ENCODE measurements around the gene C21orf58. TPM values are rescaled to one million over a fixed set of nuclear protein-coding genes. Genes with fewer than 3 reads are reported as not detected.

C21orf58 gene
- total RNA-seq, 1 experiment from 2014 or later: 35.1 TPM

DNA sequence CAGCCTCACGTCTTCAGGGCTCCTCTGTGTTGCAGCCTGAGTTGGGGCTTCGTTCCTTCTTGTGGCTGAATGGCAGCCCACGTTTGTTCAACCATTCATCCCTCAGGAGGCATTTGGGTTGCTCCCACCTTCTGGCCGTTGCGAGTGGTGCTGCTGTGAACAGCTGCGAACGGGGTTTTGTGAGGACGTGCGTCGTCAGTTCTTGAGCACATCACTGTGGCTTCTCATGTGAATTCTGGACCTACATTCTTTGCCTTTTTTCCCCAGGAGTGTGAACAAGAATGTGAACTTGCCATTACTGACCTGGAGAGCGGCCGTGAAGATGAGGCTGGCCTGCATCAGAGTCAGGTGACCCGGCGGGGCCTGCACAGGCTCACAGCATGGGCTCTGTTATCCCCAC, 22.2 kb upstream of the C21orf58 start:
- Mint-ChIP-seq H3K27me3 (ENCODE audit: low read depth) (no peaks in the 10 kb centered on the region), H3K9me3 (no peaks in the 10 kb centered on the region), H3K36me3 (peaks cover 48% of the 10 kb centered on the region), H3K4me3 (no peak overlapping the region), H3K4me1 (no peaks in the 10 kb centered on the region), H3K27ac (peak overlapping the region; percentile 57; the same call in 1 of the 2 replicates)
- DNase-seq (ENCODE audit: low spot score): no peak
- TF ChIP-seq OVOL2 (CRISPR knock-in tag; IDR thresholded peaks at IDR 0.05; ENCODE audit: borderline replicate concordance): no peak
- no peak for TF ChIP-seq CDX4 (CRISPR knock-in tag; IDR thresholded peaks at IDR 0.05; ENCODE audit: borderline replicate concordance)
- TF ChIP-seq, protein P1, sequence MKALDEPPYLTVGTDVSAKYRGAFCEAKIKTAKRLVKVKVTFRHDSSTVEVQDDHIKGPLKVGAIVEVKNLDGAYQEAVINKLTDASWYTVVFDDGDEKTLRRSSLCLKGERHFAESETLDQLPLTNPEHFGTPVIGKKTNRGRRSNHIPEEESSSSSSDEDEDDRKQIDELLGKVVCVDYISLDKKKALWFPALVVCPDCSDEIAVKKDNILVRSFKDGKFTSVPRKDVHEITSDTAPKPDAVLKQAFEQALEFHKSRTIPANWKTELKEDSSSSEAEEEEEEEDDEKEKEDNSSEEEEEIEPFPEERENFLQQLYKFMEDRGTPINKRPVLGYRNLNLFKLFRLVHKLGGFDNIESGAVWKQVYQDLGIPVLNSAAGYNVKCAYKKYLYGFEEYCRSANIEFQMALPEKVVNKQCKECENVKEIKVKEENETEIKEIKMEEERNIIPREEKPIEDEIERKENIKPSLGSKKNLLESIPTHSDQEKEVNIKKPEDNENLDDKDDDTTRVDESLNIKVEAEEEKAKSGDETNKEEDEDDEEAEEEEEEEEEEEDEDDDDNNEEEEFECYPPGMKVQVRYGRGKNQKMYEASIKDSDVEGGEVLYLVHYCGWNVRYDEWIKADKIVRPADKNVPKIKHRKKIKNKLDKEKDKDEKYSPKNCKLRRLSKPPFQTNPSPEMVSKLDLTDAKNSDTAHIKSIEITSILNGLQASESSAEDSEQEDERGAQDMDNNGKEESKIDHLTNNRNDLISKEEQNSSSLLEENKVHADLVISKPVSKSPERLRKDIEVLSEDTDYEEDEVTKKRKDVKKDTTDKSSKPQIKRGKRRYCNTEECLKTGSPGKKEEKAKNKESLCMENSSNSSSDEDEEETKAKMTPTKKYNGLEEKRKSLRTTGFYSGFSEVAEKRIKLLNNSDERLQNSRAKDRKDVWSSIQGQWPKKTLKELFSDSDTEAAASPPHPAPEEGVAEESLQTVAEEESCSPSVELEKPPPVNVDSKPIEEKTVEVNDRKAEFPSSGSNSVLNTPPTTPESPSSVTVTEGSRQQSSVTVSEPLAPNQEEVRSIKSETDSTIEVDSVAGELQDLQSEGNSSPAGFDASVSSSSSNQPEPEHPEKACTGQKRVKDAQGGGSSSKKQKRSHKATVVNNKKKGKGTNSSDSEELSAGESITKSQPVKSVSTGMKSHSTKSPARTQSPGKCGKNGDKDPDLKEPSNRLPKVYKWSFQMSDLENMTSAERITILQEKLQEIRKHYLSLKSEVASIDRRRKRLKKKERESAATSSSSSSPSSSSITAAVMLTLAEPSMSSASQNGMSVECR (CRISPR knock-in tag; IDR thresholded peaks at IDR 0.05; ENCODE audit: borderline replicate concordance): no peak
- TF ChIP-seq, protein P2, sequence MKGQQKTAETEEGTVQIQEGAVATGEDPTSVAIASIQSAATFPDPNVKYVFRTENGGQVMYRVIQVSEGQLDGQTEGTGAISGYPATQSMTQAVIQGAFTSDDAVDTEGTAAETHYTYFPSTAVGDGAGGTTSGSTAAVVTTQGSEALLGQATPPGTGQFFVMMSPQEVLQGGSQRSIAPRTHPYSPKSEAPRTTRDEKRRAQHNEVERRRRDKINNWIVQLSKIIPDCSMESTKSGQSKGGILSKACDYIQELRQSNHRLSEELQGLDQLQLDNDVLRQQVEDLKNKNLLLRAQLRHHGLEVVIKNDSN (CRISPR knock-in tag; IDR thresholded peaks at IDR 0.05): no peak
- POLR2A ChIA-PET: no interaction called here
- ATAC-seq: no peak
- CTCF ChIA-PET: no interaction called here

GRCh38 chr21:46344219-46344915, 20.7 kb upstream of the C21orf58 start:
- Mint-ChIP-seq H3K36me3 (peaks cover 51% of the 10 kb centered on the region), H3K4me1 (no peaks in the 10 kb centered on the region), H3K27ac (no peak overlapping the region), H3K9me3 (no peaks in the 10 kb centered on the region), H3K4me3 (no peak overlapping the region), H3K27me3 (ENCODE audit: low read depth) (no peaks in the 10 kb centered on the region)
- no peak for DNase-seq (ENCODE audit: low spot score)
- ChIA-PET POLR2A (no interaction called here), CTCF (interaction anchor here (0.8 kb wide), 1 partner anchor 129 kb away, joined by 3 read pairs; no protein-coding TSS in a partner anchor)
- TF ChIP-seq NR2C2 (CRISPR knock-in tag; IDR thresholded peaks at IDR 0.05): no peak
- TF ChIP-seq MXD4 (CRISPR knock-in tag; IDR thresholded peaks at IDR 0.05; ENCODE audit: borderline replicate concordance): no peak
- TF ChIP-seq PRRX2 (CRISPR knock-in tag; IDR thresholded peaks at IDR 0.05): no peak
- TF ChIP-seq IRF2 (CRISPR knock-in tag; IDR thresholded peaks at IDR 0.05; ENCODE audit: borderline replicate concordance, low read depth): no peak
- TF ChIP-seq TEAD1 (CRISPR knock-in tag; IDR thresholded peaks at IDR 0.05): no peak
- TF ChIP-seq MAX (CRISPR knock-in tag; IDR thresholded peaks at IDR 0.05): no peak
- TF ChIP-seq TCF7 (CRISPR knock-in tag; IDR thresholded peaks at IDR 0.05; ENCODE audit: low read depth): no peak
- TF ChIP-seq RELA (CRISPR knock-in tag; IDR thresholded peaks at IDR 0.05; ENCODE audit: borderline replicate concordance): no peak
- TF ChIP-seq, protein P2 (CRISPR knock-in tag; IDR thresholded peaks at IDR 0.05): no peak
- no peak for TF ChIP-seq ZNF138 (CRISPR knock-in tag; conservative IDR thresholded peaks at IDR 0.05)
- no peak for TF ChIP-seq ZSCAN18 (CRISPR knock-in tag; IDR thresholded peaks at IDR 0.05)
- TF ChIP-seq JAZF1 (CRISPR knock-in tag; IDR thresholded peaks at IDR 0.05): no peak
- no peak for TF ChIP-seq ZNF396 (CRISPR knock-in tag; IDR thresholded peaks at IDR 0.05; ENCODE audit: borderline replicate concordance)
- no peak for TF ChIP-seq ATF3 (CRISPR knock-in tag; conservative IDR thresholded peaks at IDR 0.05)
- TF ChIP-seq NFATC4 (CRISPR knock-in tag; IDR thresholded peaks at IDR 0.05): no peak
- TF ChIP-seq HMGA2 (CRISPR knock-in tag; IDR thresholded peaks at IDR 0.05): no peak
- TF ChIP-seq, protein P3, sequence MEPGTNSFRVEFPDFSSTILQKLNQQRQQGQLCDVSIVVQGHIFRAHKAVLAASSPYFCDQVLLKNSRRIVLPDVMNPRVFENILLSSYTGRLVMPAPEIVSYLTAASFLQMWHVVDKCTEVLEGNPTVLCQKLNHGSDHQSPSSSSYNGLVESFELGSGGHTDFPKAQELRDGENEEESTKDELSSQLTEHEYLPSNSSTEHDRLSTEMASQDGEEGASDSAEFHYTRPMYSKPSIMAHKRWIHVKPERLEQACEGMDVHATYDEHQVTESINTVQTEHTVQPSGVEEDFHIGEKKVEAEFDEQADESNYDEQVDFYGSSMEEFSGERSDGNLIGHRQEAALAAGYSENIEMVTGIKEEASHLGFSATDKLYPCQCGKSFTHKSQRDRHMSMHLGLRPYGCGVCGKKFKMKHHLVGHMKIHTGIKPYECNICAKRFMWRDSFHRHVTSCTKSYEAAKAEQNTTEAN (CRISPR knock-in tag; IDR thresholded peaks at IDR 0.05): no peak
- no peak for TF ChIP-seq NR1H2 (CRISPR knock-in tag; IDR thresholded peaks at IDR 0.05)
- ATAC-seq: no peak
